ENCODE measurements around the gene STK32A. TPM values are rescaled to one million over a fixed set of nuclear protein-coding genes. Genes with fewer than 3 reads are reported as not detected.

STK32A gene
- total RNA-seq, 1 experiment from 2014 or later = 1.3 TPM

- Histone ChIP-seq H4K20me1 (ENCODE audit: control insufficient read depth, insufficient read depth, insufficient read length) (no peaks in the 10 kb centered on the region), H3T11ph (ENCODE audit: low read length) (no peak overlapping the region), H3K27ac (ENCODE audit: insufficient read length, low read depth, low read length) (no peak overlapping the region), H2BK15ac (ENCODE audit: low read depth, low read length) (no peak overlapping the region), H2AFZ (ENCODE audit: low read length) (no peak overlapping the region), H3K4ac (ENCODE audit: low read depth, low read length) (no peak overlapping the region), H3K9me3 (ENCODE audit: control insufficient read depth, low read depth, low read length) (no peaks in the 10 kb centered on the region), H3K18ac (ENCODE audit: insufficient read length, low read depth, low read length) (no peak overlapping the region), H3K14ac (ENCODE audit: insufficient read depth, low read length) (no peak overlapping the region), H3K9ac (ENCODE audit: extremely low read depth, insufficient read length, low read length) (no peak overlapping the region), H4K91ac (ENCODE audit: insufficient read length, low read depth, low read length) (no peak overlapping the region), H3K23me2 (ENCODE audit: insufficient read length, low read depth, low read length, poor library complexity, severe bottlenecking) (no peaks in the 10 kb centered on the region), H2AK5ac (ENCODE audit: insufficient read length, low read length) (no peak overlapping the region), H3K23ac (ENCODE audit: insufficient read length, low read depth, low read length) (no peak overlapping the region), H3K4me1 (ENCODE audit: insufficient read depth, low read length) (no peaks in the 10 kb centered on the region; the same call in 1 of the 2 replicates), H2BK5ac (ENCODE audit: insufficient read length, low read length) (no peak overlapping the region), H2BK12ac (ENCODE audit: insufficient read length, low read depth, low read length) (no peak overlapping the region), H3K27me3 (ENCODE audit: insufficient read depth, low read length) (no peaks in the 10 kb centered on the region), H4K5ac (ENCODE audit: insufficient read length, low read depth, low read length) (no peak overlapping the region), H2BK20ac (ENCODE audit: low read depth, low read length, poor library complexity, severe bottlenecking) (no peak overlapping the region), H3K79me1 (ENCODE audit: insufficient read depth, low read depth, low read length, poor library complexity, severe bottlenecking) (no peaks in the 10 kb centered on the region), H4K8ac (replicated peaks; ENCODE audit: insufficient read length, low read depth, low read length) (no peak overlapping the region), H3K4me2 (ENCODE audit: insufficient read depth, insufficient read length, low read length) (no peak overlapping the region), H3K79me2 (ENCODE audit: insufficient read depth, low read length) (no peaks in the 10 kb centered on the region), H2BK120ac (ENCODE audit: low read depth, low read length, poor library complexity, severe bottlenecking) (no peak overlapping the region), H3K56ac (ENCODE audit: insufficient read length, low read depth, low read length) (no peak overlapping the region)
- TF ChIP-seq, protein P1, sequence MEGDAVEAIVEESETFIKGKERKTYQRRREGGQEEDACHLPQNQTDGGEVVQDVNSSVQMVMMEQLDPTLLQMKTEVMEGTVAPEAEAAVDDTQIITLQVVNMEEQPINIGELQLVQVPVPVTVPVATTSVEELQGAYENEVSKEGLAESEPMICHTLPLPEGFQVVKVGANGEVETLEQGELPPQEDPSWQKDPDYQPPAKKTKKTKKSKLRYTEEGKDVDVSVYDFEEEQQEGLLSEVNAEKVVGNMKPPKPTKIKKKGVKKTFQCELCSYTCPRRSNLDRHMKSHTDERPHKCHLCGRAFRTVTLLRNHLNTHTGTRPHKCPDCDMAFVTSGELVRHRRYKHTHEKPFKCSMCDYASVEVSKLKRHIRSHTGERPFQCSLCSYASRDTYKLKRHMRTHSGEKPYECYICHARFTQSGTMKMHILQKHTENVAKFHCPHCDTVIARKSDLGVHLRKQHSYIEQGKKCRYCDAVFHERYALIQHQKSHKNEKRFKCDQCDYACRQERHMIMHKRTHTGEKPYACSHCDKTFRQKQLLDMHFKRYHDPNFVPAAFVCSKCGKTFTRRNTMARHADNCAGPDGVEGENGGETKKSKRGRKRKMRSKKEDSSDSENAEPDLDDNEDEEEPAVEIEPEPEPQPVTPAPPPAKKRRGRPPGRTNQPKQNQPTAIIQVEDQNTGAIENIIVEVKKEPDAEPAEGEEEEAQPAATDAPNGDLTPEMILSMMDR (conservative IDR thresholded peaks at IDR 0.05) = no peak
- DNase-seq = no peak
- Mint-ChIP-seq H3K9me3 (no peaks in the 10 kb centered on the region), H3K27me3 (ENCODE audit: low read depth) (no peaks in the 10 kb centered on the region; the same call in 1 of the 2 replicates), H3K4me1 (peaks cover 2% of the 10 kb centered on the region in 2 experiments; a peak in 2 of 4 replicates), H3K36me3 (ENCODE audit: insufficient read depth in 1 of 3, low read depth in 3 of 3) (no peaks in the 10 kb centered on the region; a peak in 1 of 7 replicates), H3K4me3 (no peak overlapping the region), H3K27ac (no peak overlapping the region; a peak in 1 of 7 replicates)
- no CpG with 5 or more reads among the region's 2 CpGs for WGBS (ENCODE audit: extremely low coverage, insufficient read length, low lambda C conversion rate)
Observed at GRCh38 chr5:147360816-147361215, 126.0 kb downstream of the STK32A start.

All from H9 (cell line).